Nephron progenitor cell (in vitro differentiated cells): Measurements from ENCODE around the gene GRIN1.

Experiments
- DNase-seq: peaks from one replicate; pipeline ENCODE4 v3.0.0; 2021
- H3K27ac Mint-ChIP-seq: 2 replicates; pipeline ENCODE4 v1.8.0; 2021; ENCODE audit warnings: mild to moderate bottlenecking, moderate library complexity, mixed read lengths
- H3K27me3 Mint-ChIP-seq: 2 replicates; pipeline ENCODE4 v1.8.0; 2021; ENCODE audit warnings: mild to moderate bottlenecking, low read depth, mixed read lengths; ENCODE audit not compliant: poor library complexity
- H3K36me3 Mint-ChIP-seq: 2 replicates; pipeline ENCODE4 v1.8.0; 2021; ENCODE audit warnings: low read depth, mixed read lengths
- H3K4me1 Mint-ChIP-seq: 2 replicates; pipeline ENCODE4 v1.8.0; 2021; ENCODE audit warnings: mixed read lengths
- H3K4me3 Mint-ChIP-seq: 2 replicates; pipeline ENCODE4 v1.8.0; 2021; ENCODE audit warnings: mild to moderate bottlenecking, moderate library complexity, mixed read lengths
- H3K9me3 Mint-ChIP-seq: 2 replicates; pipeline ENCODE4 v1.8.0; 2021; ENCODE audit warnings: mild to moderate bottlenecking, moderate library complexity, mixed read lengths
- CTCF ChIP-seq: fragments of 200-600 bp; sonication (generic); IDR thresholded peaks from 2 replicates; pipeline ENCODE4 v1.5.0; 2021; ENCODE audit warnings: antibody characterized with exemption

Gene GRIN1

GRCh38 chr9:137191245-137191644, 52.3 kb downstream of the GRIN1 start:
- peaks cover 4% of the 10 kb centered on the region for H3K36me3 Mint-ChIP-seq
- DNase-seq, result no peak
- no peak overlapping the region for H3K4me3 Mint-ChIP-seq
- H3K9me3 Mint-ChIP-seq, result no peaks in the 10 kb centered on the region
- TF ChIP-seq CTCF, result no peak
- no peaks in the 10 kb centered on the region for H3K27me3 Mint-ChIP-seq
- H3K27ac Mint-ChIP-seq, result no peak overlapping the region
- peaks cover 33% of the 10 kb centered on the region for H3K4me1 Mint-ChIP-seq

GRCh38 chr9:137191691-137192447, 52.9 kb downstream of the GRIN1 start:
- DNase-seq, result no peak
- peaks cover 28% of the 10 kb centered on the region for H3K4me1 Mint-ChIP-seq
- no peak overlapping the region for H3K27ac Mint-ChIP-seq
- no peak overlapping the region for H3K4me3 Mint-ChIP-seq
- H3K36me3 Mint-ChIP-seq, result peaks cover 4% of the 10 kb centered on the region
- H3K9me3 Mint-ChIP-seq, result no peaks in the 10 kb centered on the region
- no peaks in the 10 kb centered on the region for H3K27me3 Mint-ChIP-seq
- TF ChIP-seq CTCF, result no peak

GRCh38 chr9:137192448-137192780, 53.5 kb downstream of the GRIN1 start:
- DNase-seq, result no peak
- no peak overlapping the region for H3K27ac Mint-ChIP-seq
- H3K4me1 Mint-ChIP-seq, result peaks cover 22% of the 10 kb centered on the region
- no peak overlapping the region for H3K4me3 Mint-ChIP-seq
- TF ChIP-seq CTCF, result no peak
- no peaks in the 10 kb centered on the region for H3K9me3 Mint-ChIP-seq
- peaks cover 4% of the 10 kb centered on the region for H3K36me3 Mint-ChIP-seq
- H3K27me3 Mint-ChIP-seq, result no peaks in the 10 kb centered on the region

- no peak for TF ChIP-seq CTCF
- no peaks in the 10 kb centered on the region for H3K27me3 Mint-ChIP-seq
Measured at GRCh38 chr9:137192859-137193258, 53.9 kb downstream of the GRIN1 start.

GRCh38 chr9:137193771-137194170, 54.8 kb downstream of the GRIN1 start:
- peaks cover 19% of the 10 kb centered on the region for H3K4me1 Mint-ChIP-seq
- no peaks in the 10 kb centered on the region for H3K27me3 Mint-ChIP-seq
- H3K36me3 Mint-ChIP-seq, result peaks cover 4% of the 10 kb centered on the region
- no peak overlapping the region for H3K27ac Mint-ChIP-seq
- DNase-seq, result no peak
- no peak for TF ChIP-seq CTCF
- H3K4me3 Mint-ChIP-seq, result no peak overlapping the region
- no peaks in the 10 kb centered on the region for H3K9me3 Mint-ChIP-seq

More at GRCh38 chr9:137192859-137193258, 53.9 kb downstream of the GRIN1 start:
- no peaks in the 10 kb centered on the region for H3K9me3 Mint-ChIP-seq
- no peak overlapping the region for H3K27ac Mint-ChIP-seq
- no peak overlapping the region for H3K4me3 Mint-ChIP-seq
- no peak for DNase-seq
- H3K4me1 Mint-ChIP-seq, result peaks cover 18% of the 10 kb centered on the region
- H3K36me3 Mint-ChIP-seq, result peaks cover 4% of the 10 kb centered on the region

GRCh38 chr9:137194388-137194787, 55.4 kb downstream of the GRIN1 start:
- no peak for DNase-seq
- Mint-ChIP-seq H3K9me3 (no peaks in the 10 kb centered on the region), H3K4me3 (no peak overlapping the region), H3K27ac (no peak overlapping the region), H3K4me1 (peaks cover 16% of the 10 kb centered on the region), H3K36me3 (peaks cover 4% of the 10 kb centered on the region), H3K27me3 (no peaks in the 10 kb centered on the region)
- TF ChIP-seq CTCF, result no peak
